Subcutaneous abdominal adipose tissue (tissue), 5 donors: ENCODE measurements around the gene CYP27A1.

Experiments
- H3K27ac ChIP-seq: one replicate; pipeline ENCODE4 v1.7.0; 2013; ENCODE audit warnings: low read depth, mild to moderate bottlenecking, inconsistent platforms, low read length, moderate library complexity
- H3K27me3 ChIP-seq, 5 donors: one replicate each; pipeline ENCODE4 v1.7.0; 2013; ENCODE audit warnings: low read length in 5 of 5, inconsistent platforms in 1 of 5; ENCODE audit not compliant: control insufficient read depth in 5 of 5, insufficient read depth in 4 of 5
- H3K36me3 ChIP-seq, 5 donors: one replicate each; pipeline ENCODE4 v1.7.0; 2013; ENCODE audit warnings: low read length in 5 of 5; ENCODE audit not compliant: control insufficient read depth in 5 of 5, insufficient read depth in 5 of 5
- H3K4me1 ChIP-seq, 5 donors: one replicate each; pipeline ENCODE4 v1.7.0; 2013; ENCODE audit warnings: low read length in 5 of 5, mild to moderate bottlenecking in 3 of 5, moderate library complexity in 1 of 5; ENCODE audit not compliant: control insufficient read depth in 5 of 5, insufficient read depth in 5 of 5
- H3K4me3 ChIP-seq, 5 donors: one replicate each; pipeline ENCODE4 v1.7.0; 2013; ENCODE audit warnings: low read length in 5 of 5, low read depth in 1 of 5
- H3K9ac ChIP-seq, 5 donors: one replicate each; pipeline ENCODE4 v1.7.0; 2013; ENCODE audit warnings: low read length in 5 of 5, mild to moderate bottlenecking in 4 of 5, moderate library complexity in 3 of 5
- H3K9me3 ChIP-seq, 5 donors: one replicate each; pipeline ENCODE4 v1.7.0; 2013; ENCODE audit warnings: low read length in 5 of 5; ENCODE audit not compliant: control insufficient read depth in 5 of 5
- donor health status: healthy.
- donor health status: healthy.
- donor health status: healthy.
- donor health status: healthy.
- donor health status: healthy.

CYP27A1 gene

DNA sequence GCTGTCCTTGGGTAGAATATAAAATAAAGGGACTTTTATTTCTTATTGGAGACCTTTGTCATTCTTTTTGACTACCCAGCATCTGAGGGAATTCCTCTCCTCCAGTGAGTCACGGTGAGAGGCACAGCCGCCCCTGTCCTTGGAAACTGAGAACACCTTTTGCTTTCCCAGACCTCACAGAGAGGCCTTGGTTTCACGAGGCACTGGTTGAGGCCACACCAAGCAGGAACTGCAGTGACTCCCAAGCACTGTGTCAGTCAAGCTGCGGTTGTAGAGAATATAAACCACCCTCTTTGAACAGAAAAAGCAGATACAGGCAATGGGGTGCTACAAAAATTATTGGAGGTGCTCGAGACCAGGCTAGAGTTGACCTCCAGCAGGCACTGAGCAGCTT is 33.3 kb downstream of the CYP27A1 start:
- Histone ChIP-seq H3K4me1 (no peaks in the 10 kb centered on the region), H3K9me3 (no peaks in the 10 kb centered on the region), H3K4me3 (no peak overlapping the region), H3K27ac (no peak overlapping the region), H3K27me3 (no peaks in the 10 kb centered on the region), H3K9ac (no peak overlapping the region), H3K36me3 (peaks cover 0 to 61% (median 50%) of the 10 kb centered on the region in 5 donors)

DNA sequence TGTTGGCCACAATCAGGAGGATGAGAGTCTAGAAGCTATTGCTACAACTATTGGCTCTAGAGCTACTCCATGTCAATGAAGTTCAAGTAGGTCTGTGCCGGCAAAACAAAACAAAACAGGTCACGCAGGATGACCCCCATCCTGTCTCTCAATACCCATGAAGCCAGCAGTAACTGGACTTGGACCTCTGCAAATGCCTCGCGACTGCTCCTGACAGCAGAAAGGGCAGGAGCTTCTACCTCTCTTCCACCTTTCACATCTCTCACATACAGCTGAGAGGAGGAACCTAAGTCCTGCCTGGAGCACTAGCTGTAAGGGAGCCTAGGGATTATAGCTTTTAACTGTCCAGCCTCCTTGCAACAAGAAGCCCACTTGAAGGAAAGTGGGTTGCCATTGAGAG is 33.7 kb downstream of the CYP27A1 start:
- H3K36me3 ChIP-seq: peaks cover 0 to 61% (median 50%) of the 10 kb centered on the region in 5 donors
- H3K9ac ChIP-seq: no peak overlapping the region
- no peak overlapping the region for H3K4me3 ChIP-seq
- no peak overlapping the region for H3K27ac ChIP-seq
- H3K4me1 ChIP-seq: no peaks in the 10 kb centered on the region
- H3K27me3 ChIP-seq: no peaks in the 10 kb centered on the region
- H3K9me3 ChIP-seq: no peaks in the 10 kb centered on the region

DNA sequence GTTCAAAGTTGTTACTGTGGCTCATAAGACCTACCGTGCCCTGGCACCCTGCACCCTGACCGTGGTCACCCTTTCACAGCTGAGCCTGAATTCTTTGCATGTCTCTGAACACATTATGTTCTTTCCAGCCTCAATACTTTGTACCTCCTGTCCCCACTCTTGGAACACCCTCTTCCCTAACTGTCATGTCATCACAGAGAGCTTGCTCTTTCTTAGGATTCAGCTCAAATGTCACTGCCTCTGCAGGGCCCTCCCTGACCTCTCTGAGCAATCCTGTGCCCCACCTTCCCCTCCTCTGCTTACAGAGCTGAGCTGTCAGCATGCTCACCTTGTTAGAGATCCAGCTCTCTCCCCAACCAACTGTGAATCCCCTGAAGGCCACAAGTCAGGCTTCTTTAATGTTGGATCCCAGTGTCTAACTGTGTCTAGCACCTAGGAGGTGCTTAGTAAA is 34.6 kb downstream of the CYP27A1 start:
- no peak overlapping the region for H3K4me3 ChIP-seq
- H3K27me3 ChIP-seq: no peaks in the 10 kb centered on the region
- H3K4me1 ChIP-seq: no peaks in the 10 kb centered on the region
- peaks cover 0 to 61% (median 50%) of the 10 kb centered on the region in 5 donors for H3K36me3 ChIP-seq
- H3K9me3 ChIP-seq: no peaks in the 10 kb centered on the region
- no peak overlapping the region for H3K9ac ChIP-seq
- no peak overlapping the region for H3K27ac ChIP-seq

DNA sequence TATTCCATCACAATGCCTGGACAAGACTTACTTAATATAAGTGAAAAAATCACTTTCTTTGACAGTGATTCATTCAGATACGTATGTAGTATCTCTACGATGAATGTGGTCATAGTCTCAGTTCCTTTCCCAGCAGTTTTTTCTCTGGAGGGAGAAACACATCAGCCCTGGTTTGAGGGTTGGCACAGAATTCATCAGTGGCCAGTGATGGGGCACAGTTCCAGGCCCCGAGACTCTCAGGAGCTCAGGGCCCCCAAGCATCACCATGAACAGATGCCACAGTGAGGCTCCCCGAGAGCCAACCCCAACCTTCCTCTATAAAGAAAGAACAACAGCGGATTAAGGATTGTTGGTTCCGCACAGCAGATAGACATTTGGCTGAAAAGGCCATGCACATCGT is 37.1 kb downstream of the CYP27A1 start:
- Histone ChIP-seq H3K4me1 (no peaks in the 10 kb centered on the region), H3K4me3 (no peak overlapping the region), H3K36me3 (peaks cover 0 to 42% (median 35%) of the 10 kb centered on the region in 5 donors), H3K27me3 (no peaks in the 10 kb centered on the region), H3K27ac (no peak overlapping the region), H3K9ac (no peak overlapping the region), H3K9me3 (no peaks in the 10 kb centered on the region)

DNA sequence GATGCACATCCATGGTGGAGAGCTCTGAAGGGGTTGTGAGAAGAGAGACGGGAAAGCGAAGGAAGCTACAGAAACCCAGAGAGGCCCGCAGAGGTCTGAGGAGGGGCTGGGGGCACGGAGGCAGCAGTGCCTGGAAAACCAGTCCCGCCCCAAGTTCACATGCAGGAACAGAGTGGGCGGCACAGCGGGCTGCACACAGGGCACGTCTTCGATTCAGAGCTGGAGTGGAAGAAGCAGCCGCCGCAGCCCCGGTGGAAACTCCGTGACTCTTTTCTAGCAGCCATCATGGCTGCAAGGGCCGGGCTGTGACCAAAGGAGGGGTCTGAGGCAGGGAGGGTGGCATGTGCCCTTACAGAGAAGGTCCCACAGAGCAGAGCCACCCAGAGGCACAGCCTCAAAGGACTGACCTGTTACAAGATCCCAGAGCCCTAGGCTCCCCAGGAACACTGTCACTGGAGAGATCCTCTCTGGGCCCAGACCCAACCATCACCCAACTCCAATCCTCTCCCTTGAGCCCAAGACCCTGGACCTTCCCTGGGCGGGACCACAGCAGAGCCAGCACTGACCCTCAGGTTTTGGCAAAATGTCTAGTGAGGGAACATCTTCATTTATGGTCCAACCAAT is 38.9 kb downstream of the CYP27A1 start:
- Histone ChIP-seq H3K9me3 (no peaks in the 10 kb centered on the region), H3K27me3 (no peaks in the 10 kb centered on the region), H3K9ac (no peak overlapping the region), H3K4me3 (no peak overlapping the region), H3K4me1 (no peaks in the 10 kb centered on the region), H3K27ac (no peak overlapping the region), H3K36me3 (peaks cover 0 to 25% (median 18%) of the 10 kb centered on the region in 5 donors)

DNA sequence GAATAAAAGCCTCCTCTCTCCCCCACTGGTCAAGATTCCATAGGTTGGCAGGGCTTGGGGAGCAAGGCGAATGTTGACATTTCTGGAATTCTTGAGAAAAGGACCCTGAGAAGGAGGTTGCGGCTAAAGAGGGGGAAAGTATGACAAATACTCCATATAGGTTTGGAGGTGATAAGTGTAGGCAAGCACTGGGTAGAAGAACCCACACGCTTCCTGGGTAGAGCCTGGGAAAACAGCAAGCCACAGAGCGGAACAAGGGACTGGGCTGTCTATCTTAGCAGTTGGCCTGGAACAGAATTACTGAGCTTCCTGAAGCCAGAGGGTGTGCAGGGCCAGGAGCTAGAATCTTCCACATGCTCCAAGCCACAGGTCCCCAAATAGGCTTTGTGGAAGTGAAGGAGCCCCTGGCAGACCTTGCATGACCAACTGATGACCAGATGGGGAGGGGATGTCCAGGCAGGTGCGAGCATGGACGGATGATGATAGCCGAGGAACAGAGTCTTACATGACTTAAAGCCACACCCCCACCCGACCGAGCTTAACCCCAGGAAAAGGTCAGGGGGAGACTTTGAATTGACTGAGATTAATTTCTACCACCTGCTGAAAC is 39.8 kb downstream of the CYP27A1 start:
- Histone ChIP-seq H3K4me1 (no peaks in the 10 kb centered on the region), H3K9ac (no peak overlapping the region), H3K27me3 (no peaks in the 10 kb centered on the region), H3K9me3 (no peaks in the 10 kb centered on the region), H3K27ac (no peak overlapping the region), H3K4me3 (no peak overlapping the region), H3K36me3 (peaks cover 0 to 18% (median 13%) of the 10 kb centered on the region in 5 donors)

DNA sequence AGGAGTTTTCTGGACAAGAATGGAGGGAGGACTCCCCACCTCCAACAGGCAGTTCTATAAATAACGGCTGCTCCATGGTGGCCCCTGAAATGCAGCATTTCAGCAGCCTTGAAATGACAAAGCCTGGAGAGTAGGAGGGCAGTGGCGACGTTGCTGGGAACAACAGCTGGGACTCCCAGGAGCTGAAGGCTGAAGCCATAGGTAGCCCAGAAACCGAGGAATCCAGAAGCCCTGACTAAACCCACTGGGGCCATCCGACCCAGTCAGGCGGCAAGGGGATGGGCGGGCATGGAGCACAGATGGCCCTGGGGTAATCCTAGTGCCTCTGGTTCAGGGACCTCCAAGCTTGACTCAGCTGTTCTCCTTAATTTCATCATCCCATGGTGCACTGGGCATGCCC is 40.7 kb downstream of the CYP27A1 start:
- Histone ChIP-seq H3K4me3 (no peak overlapping the region), H3K27ac (no peak overlapping the region), H3K36me3 (peaks cover 0 to 14% (median 11%) of the 10 kb centered on the region in 5 donors), H3K4me1 (no peaks in the 10 kb centered on the region), H3K9me3 (no peaks in the 10 kb centered on the region), H3K9ac (no peak overlapping the region), H3K27me3 (no peaks in the 10 kb centered on the region)

DNA sequence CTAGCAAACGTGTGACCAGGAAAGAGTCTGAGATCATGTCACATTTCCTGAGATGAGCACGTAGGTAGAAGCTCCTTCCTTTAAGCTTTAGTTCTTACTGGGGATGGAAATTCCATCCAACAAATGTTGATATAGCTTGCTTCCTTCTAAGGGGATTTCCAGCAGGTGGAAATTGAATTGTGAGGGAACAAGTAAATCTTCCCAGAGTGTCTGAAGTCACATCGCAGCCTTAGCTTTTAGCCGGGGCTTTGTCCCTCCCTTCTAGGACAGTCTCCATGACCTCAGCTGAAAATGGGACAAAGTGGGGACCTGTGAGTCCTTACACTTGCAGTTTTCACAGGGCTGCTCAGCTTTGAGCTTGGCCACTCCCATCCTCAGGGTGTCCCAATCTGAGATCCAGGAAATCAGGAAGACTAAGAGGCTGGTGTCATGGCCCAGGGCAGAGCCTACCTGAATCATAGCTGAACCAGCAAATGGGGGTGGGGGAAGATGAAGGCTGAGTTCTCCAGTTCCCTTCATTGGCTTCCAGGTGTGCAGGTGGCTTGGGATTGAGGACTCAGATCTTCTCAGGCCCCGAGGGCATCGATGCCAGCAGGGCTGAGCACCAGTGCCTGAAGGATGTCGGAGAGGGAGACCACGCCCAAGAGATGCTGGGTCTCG is 41.4 kb downstream of the CYP27A1 start:
- peaks cover 0 to 3% (median 0%) of the 10 kb centered on the region in 5 donors for H3K27me3 ChIP-seq
- H3K27ac ChIP-seq: no peak overlapping the region
- H3K9me3 ChIP-seq: no peaks in the 10 kb centered on the region
- H3K9ac ChIP-seq: no peak overlapping the region
- H3K36me3 ChIP-seq: peaks cover 0 to 10% (median 5%) of the 10 kb centered on the region in 5 donors
- H3K4me1 ChIP-seq: peaks cover 0 to 3% (median 0%) of the 10 kb centered on the region in 5 donors
- H3K4me3 ChIP-seq: no peak overlapping the region

DNA sequence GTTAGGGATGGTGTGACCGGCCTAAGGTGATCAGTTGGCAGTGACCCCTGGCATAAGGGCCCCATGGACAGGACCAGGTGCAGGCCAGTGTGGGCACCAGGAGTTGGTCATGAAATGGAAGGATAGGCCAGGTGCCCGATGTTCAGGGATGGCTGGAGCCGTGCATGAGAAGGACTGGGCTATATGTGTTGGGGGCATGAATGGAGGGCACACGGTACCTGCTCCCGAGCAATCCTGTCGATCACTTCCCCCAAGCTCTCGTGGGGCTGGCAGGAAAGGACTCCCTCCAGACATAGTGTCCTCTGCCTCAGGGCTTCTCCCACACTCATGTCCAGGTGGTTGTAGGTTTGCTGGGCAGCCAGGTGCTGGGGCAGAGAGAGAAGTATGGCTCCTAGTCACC is 42.1 kb downstream of the CYP27A1 start:
- Histone ChIP-seq H3K4me3 (no peak overlapping the region), H3K9me3 (no peaks in the 10 kb centered on the region), H3K4me1 (peaks cover 0 to 5% (median 0%) of the 10 kb centered on the region in 5 donors), H3K27me3 (peaks cover 0 to 6% (median 0%) of the 10 kb centered on the region in 5 donors), H3K27ac (no peak overlapping the region), H3K36me3 (peaks cover 0 to 5% (median 0%) of the 10 kb centered on the region in 5 donors), H3K9ac (no peak overlapping the region)

DNA sequence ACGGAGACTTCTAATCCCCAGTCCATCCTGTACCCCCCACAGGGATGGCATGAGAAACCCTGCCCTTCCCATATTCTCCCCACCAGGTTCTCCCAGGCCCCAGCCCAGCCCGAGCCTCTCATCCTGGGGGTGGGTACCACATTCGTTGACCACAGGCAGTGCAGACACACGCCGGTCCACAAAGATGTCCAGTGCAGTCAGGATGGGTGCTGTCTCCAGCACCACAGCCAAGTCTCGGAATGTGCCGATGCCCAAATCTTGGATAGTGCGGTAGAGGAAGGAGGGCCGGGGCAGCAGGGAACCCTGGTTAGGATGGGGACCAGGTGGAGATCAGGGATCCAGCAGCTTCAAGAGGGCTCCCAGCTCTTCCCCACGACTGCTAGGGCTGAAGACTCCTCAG is 44.8 kb downstream of the CYP27A1 start:
- Histone ChIP-seq H3K4me3 (no peak overlapping the region), H3K9ac (no peak overlapping the region)

More for the DNA sequence above, 44.8 kb downstream of the CYP27A1 start:
- no peaks in the 10 kb centered on the region for H3K36me3 ChIP-seq
- peaks cover 2 to 18% (median 9%) of the 10 kb centered on the region in 5 donors for H3K4me1 ChIP-seq
- no peaks in the 10 kb centered on the region for H3K9me3 ChIP-seq
- peaks cover 0 to 14% (median 6%) of the 10 kb centered on the region in 5 donors for H3K27me3 ChIP-seq
- H3K27ac ChIP-seq: no peak overlapping the region
